Left ventricle myocardium inferior (tissue), 1 donor: ENCODE measurements around the gene VPS16. TPM values are rescaled to one million over a fixed set of nuclear protein-coding genes. Genes with fewer than 3 reads are reported as not detected.

Experiments
- DNase-seq: peaks from one replicate; pipeline ENCODE4 v3.0.0-alpha.2; 2020
- H3K27ac ChIP-seq: fragments of 200-600 bp; replicated peaks from 2 replicates; pipeline ENCODE4 v1.8.0; 2021
- H3K27me3 ChIP-seq: fragments of 200-600 bp; 2 replicates; pipeline ENCODE4 v1.8.0; 2021; ENCODE audit warnings: low read depth
- H3K36me3 ChIP-seq: fragments of 200-600 bp; 2 replicates; pipeline ENCODE4 v1.8.0; 2021
- H3K4me1 ChIP-seq: fragments of 200-600 bp; 2 replicates; pipeline ENCODE4 v1.8.0; 2021
- H3K4me3 ChIP-seq: fragments of 200-600 bp; 2 replicates; pipeline ENCODE4 v1.8.0; 2021; ENCODE audit warnings: mild to moderate bottlenecking, moderate library complexity
- H3K9me3 ChIP-seq: fragments of 200-600 bp; replicated peaks from 2 replicates; pipeline ENCODE4 v1.8.0; 2021
- intact Hi-C: fragments of 100-400 bp; cut with micrococcal nuclease; formaldehyde crosslinking; loops from one replicate; pipeline ENCODE4 v1.11.0; 2022
- total RNA-seq: library from RNA; stranded (reverse); fragmentation: NEBNext Ultra II Directional; extraction: Animal tissue kit (Norgen Biotek cat#: 25700); gene quantifications from one replicate; pipeline ENCODE4 v1.2.1, GENCODE V29; 2021
- TF ChIP-seq, protein P1 (sequence below): fragments of 200-600 bp; IDR thresholded peaks from 2 replicates; pipeline ENCODE4 v1.8.0; 2021; ENCODE audit warnings: antibody characterized with exemption, mild to moderate bottlenecking, borderline replicate concordance
- donor health status: DM: no; HTN: yes; CAD: no; lungs with severe emphysema.

VPS16 gene
- total RNA-seq, 1 donor from 2014 or later = 15.7 TPM

DNA sequence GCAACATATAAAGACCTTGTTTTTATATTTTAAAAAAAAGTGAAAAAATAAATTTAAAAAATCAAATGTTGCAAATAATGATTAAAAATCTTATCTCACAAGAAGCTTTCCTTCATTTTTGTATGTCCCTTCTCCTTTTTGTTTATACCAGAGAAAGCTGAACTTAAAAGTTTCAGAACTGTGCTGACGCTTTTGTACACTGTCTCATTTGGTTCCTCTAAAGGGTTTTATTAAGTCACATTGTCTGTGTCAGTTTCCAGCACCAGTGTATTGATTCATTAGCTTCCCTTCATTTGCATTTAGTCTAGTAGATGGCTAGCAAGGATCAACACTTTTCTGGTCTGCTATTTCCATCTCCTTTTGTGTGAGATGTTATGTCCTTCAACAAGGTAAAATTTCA is 6.8 kb upstream of the VPS16 start:
- Histone ChIP-seq H3K27me3 (peaks cover 19% of the 10 kb centered on the region), H3K4me1 (no peaks in the 10 kb centered on the region), H3K36me3 (peaks cover 4% of the 10 kb centered on the region), H3K4me3 (no peak overlapping the region), H3K27ac (no peak overlapping the region), H3K9me3 (no peaks in the 10 kb centered on the region)
- no peak for DNase-seq
- TF ChIP-seq, protein P1, sequence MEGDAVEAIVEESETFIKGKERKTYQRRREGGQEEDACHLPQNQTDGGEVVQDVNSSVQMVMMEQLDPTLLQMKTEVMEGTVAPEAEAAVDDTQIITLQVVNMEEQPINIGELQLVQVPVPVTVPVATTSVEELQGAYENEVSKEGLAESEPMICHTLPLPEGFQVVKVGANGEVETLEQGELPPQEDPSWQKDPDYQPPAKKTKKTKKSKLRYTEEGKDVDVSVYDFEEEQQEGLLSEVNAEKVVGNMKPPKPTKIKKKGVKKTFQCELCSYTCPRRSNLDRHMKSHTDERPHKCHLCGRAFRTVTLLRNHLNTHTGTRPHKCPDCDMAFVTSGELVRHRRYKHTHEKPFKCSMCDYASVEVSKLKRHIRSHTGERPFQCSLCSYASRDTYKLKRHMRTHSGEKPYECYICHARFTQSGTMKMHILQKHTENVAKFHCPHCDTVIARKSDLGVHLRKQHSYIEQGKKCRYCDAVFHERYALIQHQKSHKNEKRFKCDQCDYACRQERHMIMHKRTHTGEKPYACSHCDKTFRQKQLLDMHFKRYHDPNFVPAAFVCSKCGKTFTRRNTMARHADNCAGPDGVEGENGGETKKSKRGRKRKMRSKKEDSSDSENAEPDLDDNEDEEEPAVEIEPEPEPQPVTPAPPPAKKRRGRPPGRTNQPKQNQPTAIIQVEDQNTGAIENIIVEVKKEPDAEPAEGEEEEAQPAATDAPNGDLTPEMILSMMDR = no peak
- intact Hi-C loops = no loop called here

DNA sequence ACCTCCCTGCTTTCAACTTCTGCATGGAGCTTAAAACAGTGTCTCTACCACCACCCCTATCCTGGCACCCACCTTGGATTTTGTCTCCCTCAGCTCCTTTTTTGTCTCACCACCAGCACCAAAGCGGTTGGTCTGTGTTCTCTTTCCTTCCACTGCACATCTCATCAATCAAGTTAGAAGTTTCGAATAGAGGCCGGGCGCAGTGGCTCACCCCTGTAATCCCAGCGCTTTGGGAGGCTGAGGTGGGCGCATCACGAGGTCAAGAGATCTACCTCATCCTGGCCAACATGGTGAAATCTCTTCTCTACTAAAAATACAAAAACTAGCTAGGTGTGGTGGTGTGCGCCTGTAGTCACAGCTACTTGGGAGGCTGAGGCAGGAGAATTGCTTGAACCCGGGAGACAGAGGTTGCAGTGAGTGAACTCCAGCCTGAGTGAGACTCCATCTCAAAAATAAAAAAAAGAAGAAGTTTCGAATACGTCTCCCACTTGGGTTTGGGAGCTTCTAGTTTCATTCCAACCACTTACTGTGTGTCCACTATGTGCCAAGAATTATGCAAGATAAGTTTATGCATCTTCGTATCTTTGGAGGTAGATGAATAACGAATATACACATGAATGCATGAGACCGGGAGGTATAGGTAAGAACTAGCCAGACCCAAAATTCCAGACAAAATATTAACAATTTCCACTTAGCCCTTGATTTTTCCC is 6.0 kb upstream of the VPS16 start:
- no peak for DNase-seq
- intact Hi-C loops = no loop called here
- peaks cover 5% of the 10 kb centered on the region for H3K4me1 ChIP-seq

DNA sequence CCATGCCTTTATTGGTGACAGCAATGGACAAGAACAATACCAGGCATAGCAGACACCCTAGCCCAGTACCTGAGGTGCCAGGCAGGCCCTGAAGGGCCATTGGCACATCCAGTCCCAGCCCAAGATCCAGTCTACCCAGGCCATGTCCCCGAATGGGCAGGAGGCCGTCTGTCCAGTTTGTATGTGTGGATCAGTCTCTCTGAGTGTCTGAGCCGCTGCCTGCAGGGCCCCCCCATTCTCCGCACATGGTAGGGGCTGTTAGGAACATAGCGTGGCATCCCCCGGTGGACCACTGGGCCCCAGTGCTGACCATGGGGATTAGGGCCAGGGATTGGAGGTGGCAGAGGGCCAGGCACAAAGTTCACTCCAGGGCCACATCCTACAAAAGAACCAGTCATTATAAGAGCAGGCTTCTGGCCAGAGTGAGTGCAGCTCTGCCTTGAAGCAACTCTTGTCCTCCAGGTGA is 5.2 kb upstream of the VPS16 start:
- TF ChIP-seq, protein P1 = no peak
- Histone ChIP-seq H3K36me3 (peaks cover 4% of the 10 kb centered on the region), H3K4me3 (no peak overlapping the region), H3K27ac (no peak overlapping the region), H3K4me1 (peaks cover 13% of the 10 kb centered on the region), H3K27me3 (peaks cover 4% of the 10 kb centered on the region), H3K9me3 (no peaks in the 10 kb centered on the region)
- no peak for DNase-seq
- intact Hi-C loops = no loop called here

More for the DNA sequence above, 6.0 kb upstream of the VPS16 start:
- Histone ChIP-seq H3K36me3 (peaks cover 4% of the 10 kb centered on the region), H3K4me3 (no peak overlapping the region), H3K27me3 (peaks cover 12% of the 10 kb centered on the region), H3K9me3 (no peaks in the 10 kb centered on the region), H3K27ac (no peak overlapping the region)
- TF ChIP-seq, protein P1 = no peak

DNA sequence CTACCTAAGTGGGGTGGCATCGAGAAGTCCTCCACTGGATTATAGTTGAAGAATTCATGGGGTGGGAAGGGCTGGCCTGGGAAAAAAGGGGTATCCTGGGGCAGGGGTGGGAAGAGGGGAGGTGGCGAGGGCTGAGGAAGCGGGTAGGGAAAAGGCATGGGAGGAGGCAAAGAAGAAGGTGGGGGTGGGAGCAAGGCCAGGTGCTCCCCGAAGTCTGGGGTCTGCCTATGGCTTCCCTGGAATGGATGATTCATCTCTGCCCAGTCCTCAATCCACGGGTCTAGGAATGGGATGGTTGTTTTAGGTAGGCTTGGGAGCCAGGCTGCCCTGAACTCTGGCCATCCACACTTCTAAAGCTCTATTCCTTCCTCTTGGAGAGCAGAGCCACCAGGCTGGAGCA is 4.5 kb upstream of the VPS16 start:
- no peak overlapping the region for H3K4me3 ChIP-seq
- no peaks in the 10 kb centered on the region for H3K9me3 ChIP-seq
- intact Hi-C loops = no loop called here
- no peaks in the 10 kb centered on the region for H3K27me3 ChIP-seq
- H3K36me3 ChIP-seq = peaks cover 4% of the 10 kb centered on the region
- DNase-seq = no peak
- no peak overlapping the region for H3K27ac ChIP-seq
- H3K4me1 ChIP-seq = peaks cover 20% of the 10 kb centered on the region
- TF ChIP-seq, protein P1 = no peak

DNA sequence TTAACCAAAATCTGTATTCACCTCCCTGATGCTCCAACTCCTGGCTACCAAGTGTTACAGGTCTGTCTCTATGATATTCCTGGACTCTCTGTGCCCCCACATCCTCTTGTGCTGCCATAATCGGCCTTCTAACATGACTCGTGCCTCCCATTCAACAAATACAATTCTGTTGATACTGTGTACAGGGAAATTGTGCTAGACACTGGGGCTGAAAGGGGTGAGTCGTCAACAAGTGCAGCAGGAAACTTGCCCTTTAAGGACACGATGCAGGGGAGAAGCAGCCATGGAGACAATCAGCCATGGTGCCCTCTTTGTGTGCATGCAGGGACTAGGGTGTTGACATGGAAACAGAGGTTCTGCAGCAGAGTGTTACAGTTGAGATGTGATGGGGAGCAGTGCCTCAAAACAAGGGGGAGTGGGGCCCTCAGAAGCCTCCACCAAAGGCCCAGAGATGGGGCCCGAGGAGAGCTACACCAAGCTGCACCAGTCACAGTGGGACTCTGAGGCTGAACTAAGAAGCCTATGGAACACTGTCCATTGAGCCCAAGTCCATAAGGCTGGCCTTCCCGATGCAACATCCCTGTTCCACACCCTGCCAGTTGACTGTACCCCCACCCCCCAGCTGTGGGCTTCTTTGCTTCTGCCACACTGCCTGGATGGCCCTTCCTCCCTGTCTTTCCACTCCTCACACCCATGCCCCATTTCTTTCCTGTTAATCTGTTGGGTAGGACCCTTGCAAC is 3.2 kb upstream of the VPS16 start:
- TF ChIP-seq, protein P1 = no peak
- H3K27ac ChIP-seq = no peak overlapping the region
- no peaks in the 10 kb centered on the region for H3K27me3 ChIP-seq
- no peak overlapping the region for H3K4me3 ChIP-seq
- intact Hi-C loops = no loop called here
- peaks cover 4% of the 10 kb centered on the region for H3K36me3 ChIP-seq
- no peak for DNase-seq
- H3K4me1 ChIP-seq = peaks cover 29% of the 10 kb centered on the region
- H3K9me3 ChIP-seq = no peaks in the 10 kb centered on the region
